A549 (cell line): ENCODE results near the gene GRB14. TPM values are rescaled to one million over a fixed set of nuclear protein-coding genes. Genes with fewer than 3 reads are reported as not detected.

Experiments
- ATAC-seq, 2 experiments: fragments of 200-7000 bp in 1 of 2; fragments of >200 bp in 1 of 2; cut with Nextera tagmentation in 1 of 2; cut with Tn5 transposase in 1 of 2; 3 replicates each; pipeline versions ENCODE4 v1.8.0 to v1.9.1; 2018 to 2020; ENCODE audit warnings: mild to moderate bottlenecking in 1 of 2, moderate library complexity in 1 of 2
- CTCF ChIA-PET: fragments of 300-600 bp; sonication (Branson Sonifier 250); formaldehyde crosslinking; extraction: SDS; loops from one replicate; lab custom pipeline; 2021; ENCODE audit warnings: antibody characterized with exemption, inconsistent platforms; lab: Yijun Ruan, JAX
- POLR2A ChIA-PET: fragments of 350-600 bp; formaldehyde crosslinking; extraction: SDS; loops from one replicate; lab custom pipeline; 2021; ENCODE audit warnings: antibody characterized with exemption, inconsistent platforms; lab: Yijun Ruan, JAX
- DNase-seq, 2 experiments: peaks; one replicate each; pipeline versions ENCODE4 v3.0.0 to v3.0.0-alpha.2; 2011 to 2016; ENCODE audit warnings: low read depth in 1 of 2, low spot score in 1 of 2
- FAIRE-seq: peaks from 2 replicates; lab custom pipeline; 2011; peaks lifted over from hg19 to GRCh38; lab: Jason Lieb, UNC
- H3K27ac ChIP-seq, 2 experiments: fragments of >200 bp; sonication (Bioruptor Twin); formaldehyde crosslinking; 3 replicates each; pipeline ENCODE4 v1.5.1; 2016 to 2017
- H3K4me1 ChIP-seq: fragments of >200 bp; sonication (Bioruptor Twin); formaldehyde crosslinking; 3 replicates; pipeline ENCODE4 v1.6.1; 2016
- H3K4me2 ChIP-seq: fragments of >200 bp; sonication (Bioruptor Twin); formaldehyde crosslinking; 3 replicates; pipeline ENCODE4 v1.6.1; 2016
- H3K4me3 ChIP-seq: fragments of >200 bp; sonication (Bioruptor Twin); formaldehyde crosslinking; 3 replicates; pipeline ENCODE4 v1.5.1; 2016
- H3K9me3 ChIP-seq: fragments of >200 bp; sonication (Bioruptor Twin); formaldehyde crosslinking; 3 replicates; pipeline ENCODE4 v1.6.1; 2016
- ATOH8 ChIP-seq: fragments of 250-450 bp; sonication (Bioruptor Pico); IDR thresholded peaks from 2 replicates; pipeline ENCODE4 v1.5.0; 2020; ENCODE audit warnings: low read depth, mild to moderate bottlenecking, moderate library complexity
- BHLHE40 ChIP-seq: IDR thresholded peaks from 2 replicates; pipeline ENCODE4 v1.6.1; 2012; ENCODE audit warnings: low read depth, low read length, inconsistent platforms
- CBX8 ChIP-seq: fragments of 200-600 bp; sonication (generic); IDR thresholded peaks from 2 replicates; pipeline ENCODE4 v1.6.1; 2016
- CHD4 ChIP-seq: fragments of 200-600 bp; sonication (generic); IDR thresholded peaks from 2 replicates; pipeline ENCODE4 v1.6.1; 2016; ENCODE audit warnings: antibody characterized with exemption, mild to moderate bottlenecking, borderline replicate concordance
- CTCF ChIP-seq: fragments of >200 bp; sonication (Bioruptor Twin); formaldehyde crosslinking; IDR thresholded peaks from 3 replicates; pipeline ENCODE4 v1.5.1; 2016
- FOSB ChIP-seq: fragments of 250-450 bp; sonication (Bioruptor Pico); IDR thresholded peaks from 2 replicates; pipeline ENCODE4 v1.5.0; 2020; ENCODE audit warnings: mild to moderate bottlenecking, moderate library complexity
- GATA3 ChIP-seq: IDR thresholded peaks from 2 replicates; pipeline ENCODE4 v1.6.1; 2012; ENCODE audit warnings: borderline replicate concordance
- HES2 ChIP-seq: fragments of >200 bp; sonication (Bioruptor Twin); formaldehyde crosslinking; IDR thresholded peaks from 2 replicates; pipeline ENCODE4 v1.6.1; 2016
- HOXA7 ChIP-seq: fragments of 250-450 bp; sonication (Bioruptor Pico); IDR thresholded peaks from 2 replicates; pipeline ENCODE4 v1.5.0; 2020; ENCODE audit warnings: mild to moderate bottlenecking, moderate library complexity
- HOXB5 ChIP-seq: fragments of 250-450 bp; sonication (Bioruptor Pico); IDR thresholded peaks from 2 replicates; pipeline ENCODE4 v1.5.0; 2020; ENCODE audit warnings: mild to moderate bottlenecking, moderate library complexity
- JUN ChIP-seq, 2 experiments: fragments of >200 bp; sonication (Bioruptor Twin); formaldehyde crosslinking; IDR thresholded peaks; 2 replicates in 1 of 2; 3 replicates in 1 of 2; pipeline ENCODE4 v1.6.1; 2016 to 2017
- KDM5A ChIP-seq: fragments of 200-600 bp; sonication (generic); IDR thresholded peaks from 2 replicates; pipeline ENCODE4 v1.6.1; 2016; ENCODE audit warnings: antibody characterized with exemption, mild to moderate bottlenecking
- MAZ ChIP-seq: fragments of 150-350 bp; IDR thresholded peaks from 2 replicates; pipeline ENCODE4 v1.6.1; 2014; ENCODE audit warnings: antibody characterized with exemption, low read depth, low read length, borderline replicate concordance
- NFE2L2 ChIP-seq: fragments of 150-350 bp; conservative IDR thresholded peaks from 2 replicates; pipeline ENCODE4 v1.6.1; 2014; ENCODE audit warnings: low read length
- NPAS2 ChIP-seq: fragments of 250-450 bp; sonication (Bioruptor Pico); IDR thresholded peaks from 2 replicates; pipeline ENCODE4 v1.8.0; 2022; ENCODE audit warnings: mild to moderate bottlenecking, moderate library complexity, borderline replicate concordance
- PHF8 ChIP-seq: fragments of 200-600 bp; sonication (generic); IDR thresholded peaks from 2 replicates; pipeline ENCODE4 v1.6.1; 2016; ENCODE audit warnings: low read depth, mild to moderate bottlenecking, antibody characterized with exemption, moderate library complexity, borderline replicate concordance
- RARB ChIP-seq: fragments of 250-450 bp; sonication (Bioruptor Pico); IDR thresholded peaks from 2 replicates; pipeline ENCODE4 v1.8.0; 2021; ENCODE audit warnings: mild to moderate bottlenecking, moderate library complexity
- REST ChIP-seq: fragments of 200-600 bp; sonication (generic); IDR thresholded peaks from 2 replicates; pipeline ENCODE4 v1.6.1; 2016; ENCODE audit warnings: antibody characterized with exemption, mild to moderate bottlenecking, moderate library complexity
- TP53 ChIP-seq: fragments of 250-450 bp; sonication (Bioruptor Pico); IDR thresholded peaks from 2 replicates; pipeline ENCODE4 v1.5.0; 2021; ENCODE audit warnings: mild to moderate bottlenecking, moderate library complexity
- ZNF302 ChIP-seq: fragments of 250-450 bp; sonication (Bioruptor Pico); IDR thresholded peaks from 2 replicates; pipeline ENCODE4 v1.9.0; 2021; ENCODE audit warnings: inconsistent platforms, mild to moderate bottlenecking, moderate library complexity
- WGBS: methylation state at CpG from one replicate; pipeline ENCODE4 v1.1.6; 2017; ENCODE audit errors: missing lambda C conversion rate; 5-methylcytosine and 5-hydroxymethylcytosine counted together
- polyA plus RNA-seq, 4 experiments: library from polyadenylated mRNA; depleted of rRNA in 3 of 4; stranded (reverse); fragments of >200 nt; fragmentation: RNase III in 1 of 4; extraction: RNeasy Plus Mini Kit Qiagen cat#74134 plus additional on column Dnase treatment in 1 of 4; gene quantifications; 2 replicates in 3 of 4; 3 replicates in 1 of 4; pipeline ENCODE4 v1.2.3, GENCODE V29; 2011 to 2017

GRB14 gene
- polyA plus RNA-seq, 2 of the 4 experiments (the other 2 are of a cell fraction): 18.6 to 26.0 TPM

- ChIA-PET CTCF (no interaction called here), POLR2A (no interaction called here)
- H3K4me1 ChIP-seq: peaks cover 14% of the 10 kb centered on the region; the same call in 2 of the 3 replicates
- H3K4me3 ChIP-seq: no peak overlapping the region
- ATAC-seq: no peak
- 62% methylated on average over 5 of the region's 5 CpGs for WGBS
- no peaks in the 10 kb centered on the region for H3K9me3 ChIP-seq
- DNase-seq: no peak
- H3K27ac ChIP-seq: no peak overlapping the region
- FAIRE-seq: no peak
- TF ChIP-seq BHLHE40 (no peak), ATOH8 (CRISPR knock-in tag) (no peak), TP53 (no peak), RARB (CRISPR knock-in tag) (no peak)
- peak overlapping the region; percentile 22; the same call in 2 of the 3 replicates for H3K4me2 ChIP-seq
Measured at GRCh38 chr2:164535280-164536025, 85.8 kb downstream of the GRB14 start.

- TF ChIP-seq MAZ (no peak), KDM5A (no peak), HES2 (no peak), CTCF (no peak), ZNF302 (CRISPR knock-in tag) (no peak), FOSB (CRISPR knock-in tag) (no peak), HOXA7 (CRISPR knock-in tag) (no peak), NPAS2 (CRISPR knock-in tag) (no peak), CBX8 (no peak), BHLHE40 (no peak), HOXB5 (CRISPR knock-in tag) (no peak), REST (no peak), JUN (IDR thresholded peaks at IDR 0.05) (no peak), PHF8 (no peak), RARB (CRISPR knock-in tag) (no peak), GATA3 (no peak), CHD4 (no peak), NFE2L2 (no peak)
Measured at GRCh38 chr2:164530464-164530863, 90.8 kb downstream of the GRB14 start.

More at GRCh38 chr2:164530464-164530863, 90.8 kb downstream of the GRB14 start:
- DNase-seq (no peak), ATAC-seq (no peak), FAIRE-seq (no peak)
- Histone ChIP-seq H3K4me1 (peaks cover 10% of the 10 kb centered on the region; the same call in 2 of the 3 replicates), H3K27ac (no peak overlapping the region), H3K4me3 (no peak overlapping the region), H3K9me3 (no peaks in the 10 kb centered on the region), H3K4me2 (peak overlapping the region; percentile 29; the same call in 1 of the 3 replicates)
- POLR2A ChIA-PET: no interaction called here
- 91% methylated on average over 1 of the region's 1 CpG for WGBS
- CTCF ChIA-PET: interaction anchor here (1.0 kb wide), 1 partner anchor 8 kb away, joined by 3 read pairs; no protein-coding TSS in a partner anchor
